HUES6 (cell line): ENCODE measurements around the gene KRTAP16-1.
"Not testable (repeated sequence)": the region's sequence is repeated elsewhere in the genome, so short reads cannot be mapped to it uniquely, and the experiment has no call there.

Experiments used
- H3K27ac ChIP-seq: 2 replicates; pipeline ENCODE4 v1.7.0; 2013; ENCODE audit warnings: low read depth, mild to moderate bottlenecking, low read length, inconsistent platforms
- H3K27me3 ChIP-seq: 2 replicates; pipeline ENCODE4 v1.6.1; 2013; ENCODE audit warnings: low read length; ENCODE audit not compliant: control insufficient read depth, insufficient read depth
- H3K36me3 ChIP-seq: 2 replicates; pipeline ENCODE4 v1.6.1; 2013; ENCODE audit warnings: low read length; ENCODE audit not compliant: control insufficient read depth, insufficient read depth
- H3K4me1 ChIP-seq: 2 replicates; pipeline ENCODE4 v1.6.1; 2013; ENCODE audit warnings: low read length; ENCODE audit not compliant: control insufficient read depth, insufficient read depth
- H3K4me3 ChIP-seq: 2 replicates; pipeline ENCODE4 v1.5.1; 2013; ENCODE audit warnings: low read depth, low read length
- H3K9ac ChIP-seq: one replicate; pipeline ENCODE4 v1.6.1; 2013; ENCODE audit warnings: mild to moderate bottlenecking, low read length
- H3K9me3 ChIP-seq: 2 replicates; pipeline ENCODE4 v1.6.1; 2013; ENCODE audit warnings: low read depth, low read length; ENCODE audit not compliant: control insufficient read depth, insufficient read depth

Gene KRTAP16-1, protein sequence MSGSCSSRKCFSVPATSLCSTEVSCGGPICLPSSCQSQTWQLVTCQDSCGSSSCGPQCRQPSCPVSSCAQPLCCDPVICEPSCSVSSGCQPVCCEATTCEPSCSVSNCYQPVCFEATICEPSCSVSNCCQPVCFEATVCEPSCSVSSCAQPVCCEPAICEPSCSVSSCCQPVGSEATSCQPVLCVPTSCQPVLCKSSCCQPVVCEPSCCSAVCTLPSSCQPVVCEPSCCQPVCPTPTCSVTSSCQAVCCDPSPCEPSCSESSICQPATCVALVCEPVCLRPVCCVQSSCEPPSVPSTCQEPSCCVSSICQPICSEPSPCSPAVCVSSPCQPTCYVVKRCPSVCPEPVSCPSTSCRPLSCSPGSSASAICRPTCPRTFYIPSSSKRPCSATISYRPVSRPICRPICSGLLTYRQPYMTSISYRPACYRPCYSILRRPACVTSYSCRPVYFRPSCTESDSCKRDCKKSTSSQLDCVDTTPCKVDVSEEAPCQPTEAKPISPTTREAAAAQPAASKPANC

DNA sequence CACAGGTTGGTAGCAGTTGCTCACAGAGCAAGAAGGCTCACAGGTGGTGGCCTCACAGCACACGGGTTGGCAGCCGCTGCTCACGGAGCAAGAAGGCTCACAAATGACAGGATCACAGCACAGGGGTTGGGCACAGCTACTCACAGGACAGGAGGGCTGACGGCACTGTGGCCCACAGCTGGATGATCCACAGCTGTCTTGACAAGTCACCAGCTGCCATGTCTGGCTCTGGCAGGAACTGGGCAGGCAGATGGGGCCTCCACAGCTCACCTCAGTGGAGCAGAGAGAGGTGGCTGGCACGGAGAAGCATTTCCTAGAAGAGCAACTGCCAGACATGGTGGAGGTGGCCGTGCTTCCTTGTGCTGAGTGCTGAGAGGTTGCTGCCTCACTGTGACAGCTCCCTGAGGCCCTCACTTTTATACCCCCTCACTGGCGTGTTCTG lies at the start of gene KRTAP16-1:
Gene KRTAP16-1 (minus strand): TSS at position 392 of the 442 bp plus-strand sequence. CDS start 56 bp downstream, at position 336.
- Histone ChIP-seq H3K27ac (no peak within 1 kb of the TSS), H3K27me3 (peaks cover 3% of the 10 kb centered on the region; the same call in 1 of the 2 replicates)

DNA sequence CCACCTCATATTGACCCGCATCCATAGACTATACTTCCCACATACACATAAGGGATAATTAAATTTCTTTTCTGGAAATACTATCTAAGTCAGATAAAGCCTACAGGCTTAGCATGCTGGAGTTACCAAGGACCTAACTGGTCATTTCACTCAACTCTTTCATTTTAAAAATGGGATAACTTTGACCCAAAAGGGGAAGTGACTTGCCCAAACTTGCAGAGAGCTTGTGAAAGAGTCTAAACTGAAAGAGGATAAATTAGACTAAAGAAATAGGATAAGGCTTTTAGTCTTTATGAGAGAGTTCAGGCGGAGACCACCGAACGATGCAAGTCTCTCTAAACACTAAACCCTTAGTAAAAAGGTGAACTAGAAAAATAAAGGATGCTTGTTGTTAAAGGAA lies 45.4 kb upstream of the KRTAP16-1 start:
- Histone ChIP-seq H3K9me3 (no peaks in the 10 kb centered on the region), H3K36me3 (no peaks in the 10 kb centered on the region), H3K4me1 (no peaks in the 10 kb centered on the region), H3K4me3 (no peak overlapping the region), H3K27ac (no peak overlapping the region), H3K9ac (no peak overlapping the region), H3K27me3 (no peaks in the 10 kb centered on the region)

More for the DNA sequence above, at the start of gene KRTAP16-1:
- Histone ChIP-seq H3K9me3 (no peaks in the 10 kb centered on the region), H3K4me3 (no peak within 1 kb of the TSS), H3K9ac (no peak within 1 kb of the TSS), H3K4me1 (no peaks in the 10 kb centered on the region), H3K36me3 (no peaks in the 10 kb centered on the region)

DNA sequence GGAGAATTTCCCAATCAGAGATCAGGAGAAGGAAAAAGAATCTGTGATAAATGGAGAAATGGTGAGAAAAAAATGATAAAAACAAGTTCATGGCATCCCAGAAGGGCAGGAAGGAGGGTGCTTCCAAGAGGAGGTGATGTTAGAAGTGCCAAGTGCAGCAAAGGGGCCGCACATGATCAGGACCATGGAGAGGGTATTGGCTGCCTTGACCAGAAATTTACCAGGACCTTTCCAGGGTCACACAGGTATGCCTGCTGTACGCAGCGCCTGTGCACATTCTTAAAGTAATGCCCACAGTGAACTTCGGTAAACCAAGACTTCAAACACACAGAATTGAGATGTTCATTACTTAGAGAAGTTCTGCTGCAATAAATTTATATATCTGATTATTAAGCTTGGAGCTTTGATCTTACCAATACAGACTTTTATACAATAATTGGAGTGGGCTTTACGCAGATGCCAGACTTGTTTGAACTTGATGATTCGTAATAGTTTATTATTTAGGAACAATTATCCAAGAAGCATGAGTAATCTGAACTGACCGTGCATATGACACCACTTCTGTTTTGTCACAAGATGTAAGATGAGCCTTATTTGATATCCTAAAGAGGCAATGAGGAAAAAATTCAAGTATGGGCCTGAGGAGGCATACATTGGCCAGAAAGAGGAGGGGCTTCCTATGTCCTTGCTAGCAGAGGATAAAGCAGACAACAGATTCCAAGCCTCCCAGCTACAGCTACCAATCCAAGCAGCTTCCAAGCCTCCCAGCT lies 43.7 kb upstream of the KRTAP16-1 start:
- no peak overlapping the region for H3K27ac ChIP-seq
- H3K4me1 ChIP-seq: no peaks in the 10 kb centered on the region
- no peaks in the 10 kb centered on the region for H3K9me3 ChIP-seq
- no peaks in the 10 kb centered on the region for H3K27me3 ChIP-seq
- H3K4me3 ChIP-seq: no peak overlapping the region
- no peaks in the 10 kb centered on the region for H3K36me3 ChIP-seq
- H3K9ac ChIP-seq: no peak overlapping the region

DNA sequence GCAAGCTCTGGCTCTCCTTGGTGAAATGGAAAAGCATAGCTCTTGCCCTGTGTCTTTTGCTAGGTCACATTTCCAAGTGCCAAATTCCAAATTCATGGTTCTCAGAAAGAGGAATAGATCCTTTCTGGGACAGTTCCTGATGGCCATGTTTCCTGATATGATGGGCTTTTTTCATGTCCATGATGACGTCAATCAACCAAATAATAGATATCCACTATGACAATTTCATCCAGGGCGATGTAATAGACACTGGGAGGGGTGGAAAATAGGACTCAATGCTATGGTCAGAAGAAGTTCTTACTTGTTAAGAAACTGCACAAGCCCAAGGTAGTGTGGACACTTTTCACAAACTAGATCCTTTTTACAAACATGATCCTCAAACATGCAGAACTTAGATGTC lies 42.1 kb upstream of the KRTAP16-1 start:
- no peak overlapping the region for H3K4me3 ChIP-seq
- H3K27me3 ChIP-seq: no peaks in the 10 kb centered on the region
- H3K27ac ChIP-seq: no peak overlapping the region
- H3K9me3 ChIP-seq: no peaks in the 10 kb centered on the region
- H3K4me1 ChIP-seq: no peaks in the 10 kb centered on the region
- H3K9ac ChIP-seq: no peak overlapping the region
- no peaks in the 10 kb centered on the region for H3K36me3 ChIP-seq

DNA sequence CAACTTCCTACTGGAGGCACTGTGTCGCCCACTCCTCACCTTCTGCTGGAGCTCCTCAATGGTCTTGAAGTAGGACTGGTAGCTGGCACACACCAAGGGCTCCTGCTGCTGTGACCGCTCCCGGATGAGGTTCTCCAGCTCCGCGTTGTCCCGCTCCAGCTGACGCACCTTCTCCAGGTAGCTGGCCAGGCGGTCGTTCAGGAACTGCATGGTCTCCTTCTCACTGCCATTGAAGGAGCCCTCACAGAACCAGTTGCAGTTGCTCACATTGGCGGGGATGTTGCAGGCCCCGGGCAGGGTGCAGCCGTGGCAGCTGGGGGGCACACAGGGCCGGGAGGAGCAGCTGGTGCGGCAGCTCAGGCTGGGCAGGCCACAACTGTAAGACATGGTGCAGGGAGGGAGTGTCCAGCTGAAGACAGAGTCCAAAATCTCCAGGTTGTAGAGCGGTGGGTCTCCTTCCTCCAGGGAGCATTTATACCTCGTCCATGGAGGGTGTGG lies 41.3 kb upstream of the KRTAP16-1 start, which contains the start of gene KRT33A:
Gene KRT33A (minus strand): TSS at position 448 of the 498 bp plus-strand sequence. CDS start 61 bp downstream, at position 387.
- H3K9ac ChIP-seq, H3K27me3 ChIP-seq: not testable (repeated sequence)

DNA sequence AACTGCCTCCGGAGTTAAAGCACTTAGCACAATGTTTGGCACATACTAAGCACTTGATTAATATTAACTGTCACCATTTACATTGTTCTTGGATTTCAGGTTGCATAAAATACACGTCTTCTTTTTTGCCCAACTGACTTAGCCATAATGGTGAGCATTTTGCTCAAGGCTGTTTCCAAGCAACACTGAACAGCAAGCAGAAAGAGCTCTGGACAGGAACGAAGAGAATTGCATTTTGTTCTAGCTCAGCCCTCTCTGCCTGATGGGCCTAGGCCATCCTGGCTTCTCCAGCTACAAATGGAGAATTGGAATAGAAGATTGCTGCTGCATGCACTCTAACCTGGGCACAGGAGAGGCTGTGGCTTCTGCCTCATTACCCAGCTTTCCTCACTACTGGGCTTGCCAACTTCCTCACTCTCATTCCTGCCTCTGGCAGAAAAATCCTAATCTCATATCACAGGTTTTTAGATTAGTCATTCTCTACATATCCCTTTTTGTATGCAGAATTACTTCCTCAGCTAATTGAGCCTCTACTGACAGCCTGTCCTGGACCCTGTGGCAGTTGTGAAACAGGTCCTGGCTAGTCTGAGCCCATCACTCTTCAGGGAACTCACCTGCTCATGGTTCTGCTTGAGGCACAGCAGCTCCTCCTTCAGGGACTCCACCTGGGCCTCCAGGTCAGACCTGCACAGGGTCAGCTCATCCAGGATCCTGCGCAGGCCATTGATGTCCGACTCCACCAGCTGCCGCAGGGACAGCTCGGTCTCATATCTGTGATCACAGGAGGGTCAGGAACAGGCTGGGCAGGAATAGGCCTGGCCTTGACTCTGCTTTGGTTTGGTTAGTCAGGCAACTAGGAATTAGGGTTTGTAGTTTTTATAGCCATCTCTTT lies 39.0 kb upstream of the KRTAP16-1 start:
- Histone ChIP-seq H3K4me1 (no peaks in the 10 kb centered on the region), H3K27ac (no peak overlapping the region), H3K4me3 (no peak overlapping the region), H3K9ac (no peak overlapping the region), H3K9me3 (peaks cover 8% of the 10 kb centered on the region), H3K36me3 (no peaks in the 10 kb centered on the region), H3K27me3 (no peaks in the 10 kb centered on the region)

More for the DNA sequence above, 41.3 kb upstream of the KRTAP16-1 start, which contains the start of gene KRT33A:
- H3K9me3 ChIP-seq, H3K4me3 ChIP-seq, H3K27ac ChIP-seq, H3K4me1 ChIP-seq, H3K36me3 ChIP-seq: not testable (repeated sequence)

DNA sequence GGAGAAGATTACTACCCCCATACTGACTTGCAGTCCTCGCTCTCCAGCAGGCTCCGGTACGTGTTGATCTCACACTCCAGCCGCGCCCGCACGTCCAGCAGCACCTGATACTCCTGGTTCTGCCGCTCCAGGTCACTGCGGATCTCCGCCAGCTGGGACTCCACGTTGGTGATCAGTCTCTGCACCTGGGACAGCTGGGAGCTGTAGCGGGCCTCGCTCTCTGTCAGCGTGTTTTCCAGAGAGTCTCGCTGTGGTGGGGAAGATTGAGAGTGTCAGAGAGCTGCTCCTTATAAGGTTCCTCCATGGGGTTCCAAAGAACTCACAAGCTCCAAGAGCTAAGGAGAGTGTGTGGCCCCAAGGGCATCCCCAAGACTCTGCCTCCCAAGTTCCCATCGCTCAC lies 37.3 kb upstream of the KRTAP16-1 start:
- not testable (repeated sequence) for H3K27me3 ChIP-seq, H3K27ac ChIP-seq, H3K4me1 ChIP-seq, H3K36me3 ChIP-seq, H3K4me3 ChIP-seq, H3K9ac ChIP-seq
- H3K9me3 ChIP-seq: peaks cover 23% of the 10 kb centered on the region

DNA sequence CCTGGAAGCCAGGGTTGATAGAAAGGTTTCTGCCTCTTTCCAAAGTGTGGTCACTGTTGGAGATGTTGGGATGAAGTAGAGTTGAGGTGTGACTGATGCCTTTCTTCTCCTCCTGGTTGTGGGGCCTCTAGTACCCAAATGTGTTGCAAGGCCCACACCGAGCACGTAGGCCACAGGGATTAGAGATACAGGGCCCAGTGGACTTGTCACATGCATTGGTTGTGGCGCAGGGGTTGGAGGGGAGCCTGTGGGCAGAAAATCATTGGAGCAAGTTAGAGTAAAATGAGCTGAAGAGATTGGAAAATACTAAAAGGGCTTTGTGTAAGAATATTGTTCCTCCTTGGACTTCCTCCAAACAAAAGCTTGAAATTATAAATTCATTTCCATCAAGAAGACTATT lies 36.9 kb upstream of the KRTAP16-1 start:
- no peak overlapping the region for H3K27ac ChIP-seq
- H3K27me3 ChIP-seq: no peaks in the 10 kb centered on the region
- no peaks in the 10 kb centered on the region for H3K4me1 ChIP-seq
- no peak overlapping the region for H3K4me3 ChIP-seq
- H3K36me3 ChIP-seq: no peaks in the 10 kb centered on the region
- H3K9me3 ChIP-seq: peaks cover 25% of the 10 kb centered on the region
- H3K9ac ChIP-seq: no peak overlapping the region

DNA sequence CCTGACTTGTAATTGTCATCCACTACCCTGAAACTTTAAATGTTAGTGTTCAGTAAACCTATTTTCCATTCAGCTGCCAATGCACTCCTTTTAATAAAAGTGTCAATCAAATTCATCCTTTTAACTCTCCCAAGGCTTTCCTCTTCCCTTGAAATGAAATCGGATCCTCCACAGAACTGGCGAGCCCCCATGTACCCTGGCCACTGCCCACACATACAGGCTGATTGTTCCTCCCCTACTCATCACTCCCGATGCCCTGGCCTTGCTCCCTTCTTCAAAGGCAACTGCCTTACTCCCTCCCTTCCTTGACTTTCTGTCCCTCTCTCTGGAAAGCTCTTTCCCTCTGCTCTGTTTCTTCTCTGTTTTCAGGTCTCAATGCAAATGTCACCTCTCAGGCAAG lies 33.9 kb upstream of the KRTAP16-1 start:
- Histone ChIP-seq H3K4me3 (no peak overlapping the region), H3K4me1 (no peaks in the 10 kb centered on the region), H3K9me3 (peaks cover 27% of the 10 kb centered on the region), H3K27ac (no peak overlapping the region), H3K27me3 (no peaks in the 10 kb centered on the region), H3K36me3 (no peaks in the 10 kb centered on the region), H3K9ac (no peak overlapping the region)
